GM21717 (cell line): Measurements from ENCODE around the gene CEP85.

Experiments
- ATAC-seq: cut with Tn5 transposase; IDR thresholded peaks from one replicate; pipeline ENCODE4 v1.9.1; 2021; ENCODE audit warnings: mild to moderate bottlenecking, moderate library complexity; ENCODE audit not compliant: unreplicated experiment

Gene CEP85

GRCh38 chr1:26277719-26278118 lies 43.7 kb downstream of the CEP85 start:
- no peak for ATAC-seq

GRCh38 chr1:26278303-26278702 lies 44.3 kb downstream of the CEP85 start:
- ATAC-seq = no peak

GRCh38 chr1:26278724-26279455 lies 44.9 kb downstream of the CEP85 start:
- no peak for ATAC-seq

DNA sequence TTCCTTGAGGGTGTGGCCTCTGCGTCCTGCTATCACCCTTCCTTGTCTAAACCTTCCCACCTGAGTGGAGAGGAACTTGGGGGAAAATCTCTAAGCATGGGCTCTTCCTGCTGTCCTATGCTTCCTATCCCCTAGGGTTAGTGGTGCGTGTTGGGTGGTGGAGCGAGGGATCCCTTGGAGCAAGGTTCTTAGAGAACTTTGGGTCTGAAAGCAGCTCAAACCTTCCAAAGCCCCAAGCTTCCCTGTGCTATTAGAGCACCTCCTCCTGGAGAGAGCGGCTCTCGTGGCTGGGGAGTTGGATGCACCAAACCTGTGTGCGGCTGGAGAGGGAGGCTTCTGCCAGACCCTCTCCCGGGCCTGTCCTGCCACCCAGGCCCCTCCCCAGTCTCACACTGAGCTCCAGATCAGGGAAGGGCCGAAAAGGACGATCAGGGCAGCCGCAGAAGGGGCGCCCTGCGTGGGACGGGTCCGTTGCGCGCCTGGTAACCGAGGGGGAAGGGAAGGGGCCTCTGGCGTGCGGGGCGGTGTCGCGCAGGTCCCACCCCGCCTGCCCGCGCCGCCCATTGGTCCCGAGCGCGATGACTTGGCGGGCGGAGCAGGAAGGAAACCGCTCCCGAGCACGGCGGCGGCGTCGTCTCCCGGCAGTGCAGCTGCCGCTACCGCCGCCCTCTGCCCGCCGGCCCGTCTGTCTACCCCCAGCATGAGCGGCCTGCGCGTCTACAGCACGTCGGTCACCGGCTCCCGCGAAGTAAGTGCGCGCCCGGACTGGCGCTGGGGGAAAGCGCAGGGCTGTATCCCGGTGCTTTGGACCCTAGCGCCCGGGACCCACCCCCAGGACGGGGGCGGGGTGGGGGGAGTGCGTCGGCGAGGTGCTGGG lies 45.7 kb downstream of the CEP85 start, which contains the start of gene SH3BGRL3:
Gene SH3BGRL3, plus strand, starts transcription at position 631 of the 877 bp plus-strand sequence. Its CDS starts 70 bp downstream, at position 701.
- ATAC-seq = peak; percentile 51

GRCh38 chr1:26280333-26281042 lies 46.5 kb downstream of the CEP85 start:
- ATAC-seq = no peak

DNA sequence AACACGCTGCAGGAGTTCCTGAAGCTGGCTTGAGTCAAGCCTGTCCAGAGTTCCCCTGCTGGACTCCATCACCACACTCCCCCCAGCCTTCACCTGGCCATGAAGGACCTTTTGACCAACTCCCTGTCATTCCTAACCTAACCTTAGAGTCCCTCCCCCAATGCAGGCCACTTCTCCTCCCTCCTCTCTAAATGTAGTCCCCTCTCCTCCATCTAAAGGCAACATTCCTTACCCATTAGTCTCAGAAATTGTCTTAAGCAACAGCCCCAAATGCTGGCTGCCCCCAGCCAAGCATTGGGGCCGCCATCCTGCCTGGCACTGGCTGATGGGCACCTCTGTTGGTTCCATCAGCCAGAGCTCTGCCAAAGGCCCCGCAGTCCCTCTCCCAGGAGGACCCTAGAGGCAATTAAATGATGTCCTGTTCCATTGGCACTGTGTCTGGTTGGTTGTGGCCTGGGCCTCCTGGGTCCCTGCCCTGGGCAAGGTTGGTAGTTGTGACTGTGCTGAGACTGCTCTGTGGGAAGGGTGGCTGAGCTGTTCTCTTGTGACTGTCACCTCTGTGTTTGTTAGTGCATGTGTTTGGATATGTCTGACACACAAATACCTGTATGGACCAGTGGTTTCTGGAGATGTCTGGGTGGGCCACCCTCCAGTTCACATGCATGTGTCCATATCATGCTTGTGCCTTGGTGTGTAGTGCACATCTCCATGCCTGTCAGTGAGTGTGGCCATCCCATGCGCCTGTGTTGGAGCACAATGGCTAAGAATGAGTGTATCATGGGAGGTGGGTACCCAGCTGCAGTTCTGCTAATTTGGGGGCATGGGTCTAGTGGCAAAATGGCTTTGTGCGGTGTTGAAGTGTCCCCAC lies 47.3 kb downstream of the CEP85 start:
- no peak for ATAC-seq

DNA sequence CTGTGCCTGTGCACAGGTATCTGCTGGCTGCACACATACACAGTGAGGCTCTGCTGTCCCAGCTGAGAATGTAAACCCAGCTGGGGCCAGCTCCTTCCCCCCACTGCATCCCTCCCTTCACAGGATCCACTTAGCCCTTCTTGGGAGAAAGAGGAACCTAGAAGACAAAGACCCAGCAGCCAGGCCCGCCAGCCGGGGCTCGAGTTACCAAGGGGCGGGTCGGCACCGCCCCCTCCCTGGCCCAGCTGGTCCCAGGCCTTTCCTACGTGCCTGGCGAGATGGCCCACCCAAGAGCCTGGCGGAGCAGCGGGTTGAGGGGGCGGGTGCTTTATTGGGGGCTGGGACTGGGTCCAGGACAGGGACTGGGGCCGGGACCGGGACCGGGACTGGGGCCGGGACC lies 48.0 kb downstream of the CEP85 start:
- ATAC-seq = no peak

GRCh38 chr1:26282401-26282918 lies 48.5 kb downstream of the CEP85 start:
- no peak for ATAC-seq

- no peak for ATAC-seq
Observed at GRCh38 chr1:26283279-26283853, 49.4 kb downstream of the CEP85 start.

- ATAC-seq = no peak
Observed at GRCh38 chr1:26283871-26284596, 50.0 kb downstream of the CEP85 start.

GRCh38 chr1:26284597-26285347 lies 50.8 kb downstream of the CEP85 start:
- peak; percentile 28 for ATAC-seq

- no peak for ATAC-seq
Observed at GRCh38 chr1:26285366-26286063, 51.5 kb downstream of the CEP85 start.

DNA sequence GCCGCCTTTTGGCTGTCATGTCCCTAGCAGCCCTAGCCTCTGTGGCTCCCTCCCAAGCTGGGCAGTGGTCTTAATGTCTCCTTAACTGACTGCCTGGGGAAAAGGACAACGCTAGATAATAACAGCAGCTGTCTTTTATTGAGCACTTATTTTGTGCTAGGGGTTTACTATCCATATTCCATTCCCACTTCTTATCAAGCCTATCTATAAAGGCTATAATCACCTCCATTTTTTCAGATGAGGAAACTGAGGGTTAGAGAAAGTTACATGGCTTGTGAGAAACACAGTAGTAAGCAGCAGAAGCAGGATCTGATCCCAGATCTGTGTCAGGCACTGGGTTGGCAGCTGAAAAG lies 52.0 kb downstream of the CEP85 start:
- no peak for ATAC-seq

GRCh38 chr1:26287033-26287711 lies 53.2 kb downstream of the CEP85 start:
- no peak for ATAC-seq

DNA sequence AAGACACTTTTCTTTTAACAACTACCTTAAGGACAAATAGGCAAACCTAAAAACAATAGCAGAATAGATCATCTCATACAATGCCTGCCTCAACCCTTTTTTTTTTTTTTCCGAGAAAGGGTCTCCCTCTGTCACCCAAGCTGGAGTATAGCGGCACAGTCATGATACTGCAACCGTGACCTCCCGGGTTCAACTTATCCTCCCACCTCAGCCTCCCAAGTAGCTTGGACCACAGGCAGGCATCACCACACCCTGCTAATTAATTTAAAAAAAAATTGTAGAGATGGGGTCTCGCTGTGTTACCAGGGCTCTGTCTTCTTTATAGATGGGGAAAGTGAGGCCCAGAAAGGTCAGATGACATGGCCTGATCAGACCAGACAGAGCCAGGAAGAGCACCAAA lies 53.8 kb downstream of the CEP85 start:
- ATAC-seq = no peak

DNA sequence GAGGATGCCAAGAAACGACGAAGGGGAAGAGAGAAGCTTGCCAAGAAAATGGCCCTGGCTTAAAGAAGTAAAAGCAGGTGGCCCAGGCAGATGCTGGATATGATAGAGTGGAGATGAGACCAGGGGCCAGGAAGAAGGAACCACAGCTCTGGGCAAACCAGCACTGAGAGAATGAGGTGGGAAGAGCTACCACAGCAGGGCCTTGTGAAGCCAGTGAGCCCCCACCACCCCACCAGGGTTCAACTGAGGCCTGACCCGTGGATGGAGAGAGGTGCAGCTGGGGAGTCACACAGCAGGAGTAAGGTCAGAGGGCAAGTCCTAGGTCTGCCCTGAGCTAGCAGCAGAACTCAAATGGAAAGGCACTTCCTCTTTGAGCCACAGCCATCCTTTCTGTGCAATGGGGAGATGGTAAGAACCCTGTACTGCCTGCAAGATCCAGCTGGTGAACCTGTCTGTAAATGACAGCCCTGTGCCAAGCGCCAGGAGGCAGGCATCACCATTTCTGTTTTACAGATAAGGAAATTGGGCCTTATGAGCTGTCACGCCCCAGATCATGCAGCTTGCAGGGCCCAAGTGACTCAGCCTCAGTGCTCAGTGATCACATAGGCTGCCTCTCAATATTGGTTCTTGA lies 54.4 kb downstream of the CEP85 start:
- no peak for ATAC-seq
